HepG2 (cell line): Measurements from ENCODE around the gene SDC4. TPM values are rescaled to one million over a fixed set of nuclear protein-coding genes. Genes with fewer than 3 reads are reported as not detected.
A peak's percentile ranks its signal among the peaks of the same experiment; 100 is the strongest.

Source experiments
- CBX2 ChIP-seq, 2 experiments: fragments of 200-600 bp in 1 of 2; sonication (generic); formaldehyde crosslinking in 1 of 2; IDR thresholded peaks; 2 replicates each; pipeline versions ENCODE4 v1.7.0 to v1.8.1; 2018 to 2022; ENCODE audit warnings: low read depth in 2 of 2, low read length in 1 of 2, mild to moderate bottlenecking in 1 of 2, missing genetic modification reagents in 1 of 2
- CREM ChIP-seq, 2 experiments: sonication (generic) in 1 of 2; formaldehyde crosslinking in 1 of 2; IDR thresholded peaks; 2 replicates each; pipeline versions ENCODE4 v1.4.0 to v1.6.1; 2016 to 2020; ENCODE audit warnings: antibody characterized with exemption in 1 of 2, mild to moderate bottlenecking in 1 of 2, missing genetic modification reagents in 1 of 2
- EHMT2 ChIP-seq: fragments of 200-600 bp; sonication (generic); IDR thresholded peaks from 2 replicates; pipeline ENCODE4 v1.7.0; 2017; ENCODE audit warnings: antibody characterized with exemption, low read depth, low read length, borderline replicate concordance
- FLYWCH1 ChIP-seq: sonication (generic); formaldehyde crosslinking; IDR thresholded peaks from 2 replicates; pipeline ENCODE4 v1.8.1; 2023; ENCODE audit warnings: mild to moderate bottlenecking, missing genetic modification reagents
- GZF1 ChIP-seq: sonication (generic); formaldehyde crosslinking; IDR thresholded peaks from 2 replicates; pipeline ENCODE4 v1.5.1; 2020; ENCODE audit warnings: mild to moderate bottlenecking, missing genetic modification reagents
- HNF1B ChIP-seq: sonication (generic); formaldehyde crosslinking; IDR thresholded peaks from 2 replicates; pipeline ENCODE4 v1.5.1; 2020; ENCODE audit warnings: mild to moderate bottlenecking, moderate library complexity, missing genetic modification reagents
- ISL2 ChIP-seq: sonication (generic); formaldehyde crosslinking; IDR thresholded peaks from 2 replicates; pipeline ENCODE4 v1.5.0; 2020; ENCODE audit warnings: missing genetic modification reagents
- KLF12 ChIP-seq: sonication (generic); formaldehyde crosslinking; IDR thresholded peaks from 2 replicates; pipeline ENCODE4 v1.4.0; 2020; ENCODE audit warnings: missing genetic modification reagents, borderline replicate concordance
- KLF6 ChIP-seq: IDR thresholded peaks from 2 replicates; pipeline ENCODE4 v1.8.0; 2016; ENCODE audit warnings: missing biosample characterization, missing genetic modification reagents
- MYC ChIP-seq: sonication (generic); formaldehyde crosslinking; IDR thresholded peaks from 2 replicates; pipeline ENCODE4 v1.9.0; 2021; ENCODE audit warnings: missing genetic modification reagents, borderline replicate concordance
- SRF ChIP-seq: IDR thresholded peaks from 2 replicates; pipeline ENCODE4 v1.6.1; 2011; ENCODE audit warnings: mild to moderate bottlenecking, low read depth, low read length, moderate library complexity
- TRAFD1 ChIP-seq: sonication (generic); formaldehyde crosslinking; IDR thresholded peaks from 2 replicates; pipeline ENCODE4 v1.5.1; 2020; ENCODE audit warnings: missing genetic modification reagents, mild to moderate bottlenecking, borderline replicate concordance
- XRCC5 ChIP-seq: fragments of 200-400 bp; formaldehyde crosslinking; optimal IDR thresholded peaks from 2 replicates; pipeline ENCODE3; 2017; ENCODE audit warnings: mild to moderate bottlenecking, low read length
- ZFX ChIP-seq: sonication (generic); formaldehyde crosslinking; IDR thresholded peaks from 2 replicates; pipeline ENCODE4 v1.4.0; 2020; ENCODE audit warnings: mild to moderate bottlenecking, low read depth, missing genetic modification reagents, moderate library complexity
- ZNF354B ChIP-seq: sonication (generic); formaldehyde crosslinking; IDR thresholded peaks from 2 replicates; pipeline ENCODE4 v1.8.0; 2022; ENCODE audit warnings: mild to moderate bottlenecking, missing genetic modification reagents
- ZNF468 ChIP-seq: sonication (generic); formaldehyde crosslinking; IDR thresholded peaks from 2 replicates; pipeline ENCODE4 v1.8.0; 2022; ENCODE audit warnings: mild to moderate bottlenecking, moderate library complexity, missing genetic modification reagents
- ZNF710 ChIP-seq: sonication (generic); formaldehyde crosslinking; IDR thresholded peaks from 2 replicates; pipeline ENCODE4 v1.5.0; 2020; ENCODE audit warnings: mild to moderate bottlenecking, missing genetic modification reagents, borderline replicate concordance
- ZNF747 ChIP-seq: sonication (generic); formaldehyde crosslinking; IDR thresholded peaks from 2 replicates; pipeline ENCODE4 v1.8.1; 2023; ENCODE audit warnings: missing genetic modification reagents, mild to moderate bottlenecking, borderline replicate concordance
- polyA plus RNA-seq, 8 experiments: library from polyadenylated mRNA; depleted of rRNA in 3 of 8; stranded (reverse) in 7 of 8; unstranded in 1 of 8; fragments of >200 nt; fragmentation: Illumina TruSeq in 4 of 8; extraction: Trizol in 4 of 8; gene quantifications; 2 replicates each; pipeline versions ENCODE4 v1.2.1 to v1.2.3, GENCODE V29; 2011 to 2016; ENCODE audit warnings: low read depth in 4 of 8, missing spikeins in 1 of 8, mixed read lengths in 1 of 8; ENCODE audit not compliant: insufficient read depth in 1 of 8
- total RNA-seq, 5 experiments: library from RNA; depleted of rRNA; stranded (reverse); fragments of >200 nt; fragmentation: Illumina TruSeq; extraction: Trizol; gene quantifications; 2 replicates each; pipeline ENCODE4 v1.2.3, GENCODE V29; 2016; ENCODE audit warnings: low read depth in 1 of 5
- TF ChIP-seq, protein P1 (sequence below): IDR thresholded peaks from 2 replicates; pipeline ENCODE4 v1.6.1; 2016

Gene SDC4
- total and polyA plus RNA-seq, 2 of the 13 experiments (the other 11 are each of a cell fraction or from before 2014, with no cell fraction given) = 49.0 to 65.1 TPM

- TF ChIP-seq HNF1B (CRISPR knock-in tag) (no peak), XRCC5 (peak; percentile 99), CREM (IDR thresholded peaks at IDR 0.05) (no peak), CREM (CRISPR knock-in tag; IDR thresholded peaks at IDR 0.05) (no peak), ZFX (CRISPR knock-in tag) (peak; percentile 54), ZNF710 (CRISPR knock-in tag) (no peak), EHMT2 (no peak), CBX2 (IDR thresholded peaks at IDR 0.05; ENCODE audit: low read depth, low read length) (no peak), CBX2 (CRISPR knock-in tag; IDR thresholded peaks at IDR 0.05; ENCODE audit: low read depth) (no peak), MYC (CRISPR knock-in tag) (peak; percentile 69; the same call in 1 of the 2 replicates), TRAFD1 (CRISPR knock-in tag) (no peak), FLYWCH1 (CRISPR knock-in tag) (no peak), KLF12 (CRISPR knock-in tag) (no peak), ZNF468 (CRISPR knock-in tag) (no peak), GZF1 (CRISPR knock-in tag) (no peak), ISL2 (0 out of 2 replicates have a peak, but pooled peaks have one; percentile 23), ZNF354B (CRISPR knock-in tag) (no peak), KLF6 (CRISPR knock-in tag) (no peak), SRF (no peak), ZNF747 (CRISPR knock-in tag) (no peak)
- TF ChIP-seq, protein P1, sequence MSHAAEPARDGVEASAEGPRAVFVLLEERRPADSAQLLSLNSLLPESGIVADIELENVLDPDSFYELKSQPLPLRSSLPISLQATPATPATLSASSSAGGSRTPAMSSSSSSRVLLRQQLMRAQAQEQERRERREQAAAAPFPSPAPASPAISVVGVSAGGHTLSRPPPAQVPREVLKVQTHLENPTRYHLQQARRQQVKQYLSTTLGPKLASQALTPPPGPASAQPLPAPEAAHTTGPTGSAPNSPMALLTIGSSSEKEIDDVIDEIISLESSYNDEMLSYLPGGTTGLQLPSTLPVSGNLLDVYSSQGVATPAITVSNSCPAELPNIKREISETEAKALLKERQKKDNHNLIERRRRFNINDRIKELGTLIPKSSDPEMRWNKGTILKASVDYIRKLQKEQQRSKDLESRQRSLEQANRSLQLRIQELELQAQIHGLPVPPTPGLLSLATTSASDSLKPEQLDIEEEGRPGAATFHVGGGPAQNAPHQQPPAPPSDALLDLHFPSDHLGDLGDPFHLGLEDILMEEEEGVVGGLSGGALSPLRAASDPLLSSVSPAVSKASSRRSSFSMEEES = no peak
Measured at GRCh38 chr20:45293041-45294002, 54.9 kb downstream of the SDC4 start (continued).
